Measurements from ENCODE around the gene ASB6.

ASB6 gene

DNA sequence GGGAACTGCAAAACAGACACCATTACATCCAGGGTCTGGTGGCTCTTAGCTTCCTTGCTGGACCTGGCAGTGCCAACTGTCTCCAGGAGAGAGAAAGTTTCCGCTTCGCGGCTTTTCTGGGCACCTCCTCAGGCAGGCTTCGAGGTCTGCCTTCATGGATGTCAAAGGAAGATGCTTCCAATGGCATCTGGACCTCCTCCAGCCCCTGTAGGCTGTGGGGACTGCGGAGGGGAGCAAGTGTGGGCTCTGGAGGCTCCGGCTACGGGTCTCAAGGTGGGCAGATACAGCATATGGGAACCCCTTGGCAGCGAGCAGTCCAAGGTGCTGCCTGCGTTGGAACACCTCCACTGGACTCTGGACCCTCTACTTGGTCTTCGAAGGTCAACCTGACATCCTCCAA is 27.0 kb downstream of the ASB6 start:
- H2AFZ ChIP-seq (ENCODE audit: low read length): no peak overlapping the region
- H3K27me3 ChIP-seq (ENCODE audit: control insufficient read depth in 3 of 3, insufficient read depth in 3 of 3, low read depth in 1 of 3, low read length in 3 of 3): peaks cover 0 to 10% (median 0%) of the 10 kb centered on the region in 3 experiments
- H3K4me3 ChIP-seq (ENCODE audit: low read length in 2 of 2): no peak overlapping the region
- no peak overlapping the region for H3K18ac ChIP-seq (ENCODE audit: low read length)
- peak overlapping the region; percentile 90 for H2AK5ac ChIP-seq (ENCODE audit: low read depth, low read length)
- H4K8ac ChIP-seq (ENCODE audit: low read depth, low read length): no peak overlapping the region
- H3K14ac ChIP-seq (ENCODE audit: low read length): no peak overlapping the region
- no peak overlapping the region for H3K23ac ChIP-seq (ENCODE audit: low read depth, low read length, poor library complexity)
- no peak overlapping the region for H3K9ac ChIP-seq (ENCODE audit: low read depth, low read length, poor library complexity)
- no CpG with 5 or more reads among the region's 10 CpGs for WGBS, 2 donors (ENCODE audit: extremely low coverage in 2 of 2, insufficient read length in 2 of 2, insufficient replicate concordance in 1 of 2)
- H3K9me3 ChIP-seq (replicated peaks in 1 of 2; ENCODE audit: control insufficient read depth in 2 of 2, insufficient read depth in 1 of 2, low read depth in 1 of 2, low read length in 2 of 2): peaks cover 0 to 5% of the 10 kb centered on the region in 2 donors
- no peak for DNase-seq (ENCODE audit: low spot score)
- no peak overlapping the region for H3K4ac ChIP-seq (ENCODE audit: low read length)
- no peak overlapping the region for H3K4me2 ChIP-seq (ENCODE audit: insufficient read depth, low read length, poor library complexity, severe bottlenecking)
- no peak overlapping the region for H2BK5ac ChIP-seq (ENCODE audit: low read length)
- no peak overlapping the region for H3K27ac ChIP-seq (replicated peaks; ENCODE audit: low read length)
- H3K36me3 ChIP-seq (replicated peaks in 1 of 2; ENCODE audit: control insufficient read depth in 2 of 2, insufficient read depth in 2 of 2, low read length in 2 of 2): no peaks in the 10 kb centered on the region
- peak overlapping the region; percentile 46 for H4K91ac ChIP-seq (ENCODE audit: low read depth, low read length, poor library complexity)
- peak overlapping the region; percentile 73 for H2BK12ac ChIP-seq (ENCODE audit: low read length)
- H2BK15ac ChIP-seq (ENCODE audit: low read length): peak overlapping the region; percentile 77
- peaks cover 13 to 22% of the 10 kb centered on the region in 2 donors for H3K4me1 ChIP-seq (ENCODE audit: control insufficient read depth in 2 of 2, insufficient read depth in 1 of 2, low read depth in 1 of 2, low read length in 2 of 2)
- H3K79me1 ChIP-seq (ENCODE audit: low read depth, low read length): no peaks in the 10 kb centered on the region
- no peak overlapping the region for H2BK120ac ChIP-seq (ENCODE audit: low read depth, low read length)

DNA sequence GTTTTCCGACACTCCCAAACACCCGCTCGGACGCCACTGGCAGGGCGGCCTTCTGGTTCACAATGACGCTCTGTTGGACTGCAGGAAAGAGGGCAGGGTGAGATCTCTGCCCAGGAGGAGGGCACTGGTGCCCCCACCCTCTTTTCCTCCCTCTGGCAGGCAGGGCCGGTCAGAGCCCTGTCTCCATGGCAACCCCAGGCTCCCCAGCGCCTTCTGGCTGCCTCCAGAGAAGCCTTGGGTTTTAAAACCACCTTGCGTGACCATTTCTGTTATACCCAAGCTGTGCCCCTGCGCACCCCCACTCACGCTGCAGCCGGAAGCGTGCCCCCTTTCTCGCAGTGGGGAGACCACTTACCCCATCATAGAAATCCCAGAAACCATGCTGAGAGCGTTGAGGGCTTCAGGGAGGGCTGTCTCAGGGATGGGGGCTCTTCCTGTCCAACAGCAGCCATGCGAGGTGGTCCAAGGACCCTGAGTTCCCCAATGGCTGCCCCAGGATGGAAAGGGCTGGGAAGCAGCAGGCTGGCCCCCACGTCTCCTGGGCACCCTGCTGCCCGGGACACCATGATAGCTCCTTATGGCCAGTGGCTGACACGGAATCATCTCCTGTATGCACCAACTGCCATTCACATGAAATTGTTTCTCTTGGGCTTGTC is 28.3 kb downstream of the ASB6 start:
- peak overlapping the region; percentile 92 for H2BK120ac ChIP-seq (ENCODE audit: low read depth, low read length)
- peak overlapping the region; percentile 6 for H2AK5ac ChIP-seq (ENCODE audit: low read depth, low read length)
- peak overlapping the region; percentile 60 for H2AFZ ChIP-seq (ENCODE audit: low read length)
- no peak overlapping the region for H3K9ac ChIP-seq (ENCODE audit: low read depth, low read length, poor library complexity)
- no peak overlapping the region for H3K14ac ChIP-seq (ENCODE audit: low read length)
- no peaks in the 10 kb centered on the region for H3K9me3 ChIP-seq (replicated peaks in 1 of 2; ENCODE audit: control insufficient read depth in 2 of 2, insufficient read depth in 1 of 2, low read depth in 1 of 2, low read length in 2 of 2)
- no peak overlapping the region for H3K4me3 ChIP-seq (ENCODE audit: low read length in 2 of 2)
- H3K27ac ChIP-seq (replicated peaks; ENCODE audit: low read length): no peak overlapping the region
- peaks cover 18 to 31% of the 10 kb centered on the region in 2 donors for H3K4me1 ChIP-seq (ENCODE audit: control insufficient read depth in 2 of 2, insufficient read depth in 1 of 2, low read depth in 1 of 2, low read length in 2 of 2)
- DNase-seq (ENCODE audit: low spot score): no peak
- H3K4me2 ChIP-seq (ENCODE audit: insufficient read depth, low read length, poor library complexity, severe bottlenecking): no peak overlapping the region
- no peak overlapping the region for H3K23ac ChIP-seq (ENCODE audit: low read depth, low read length, poor library complexity)
- peak overlapping the region; percentile 78 for H2BK15ac ChIP-seq (ENCODE audit: low read length)
- peak overlapping the region; percentile 87 for H3K18ac ChIP-seq (ENCODE audit: low read length)
- no peaks in the 10 kb centered on the region for H3K79me1 ChIP-seq (ENCODE audit: low read depth, low read length)
- H3K36me3 ChIP-seq (replicated peaks in 1 of 2; ENCODE audit: control insufficient read depth in 2 of 2, insufficient read depth in 2 of 2, low read length in 2 of 2): no peaks in the 10 kb centered on the region
- no peak overlapping the region for H4K91ac ChIP-seq (ENCODE audit: low read depth, low read length, poor library complexity)
- no peak overlapping the region for H3K4ac ChIP-seq (ENCODE audit: low read length)
- WGBS, 2 donors (ENCODE audit: extremely low coverage in 2 of 2, insufficient read length in 2 of 2, insufficient replicate concordance in 1 of 2): no CpG with 5 or more reads among the region's 19 CpGs
- no peaks in the 10 kb centered on the region for H3K27me3 ChIP-seq (ENCODE audit: control insufficient read depth in 3 of 3, insufficient read depth in 3 of 3, low read depth in 1 of 3, low read length in 3 of 3)
- H4K8ac ChIP-seq (ENCODE audit: low read depth, low read length): no peak overlapping the region
- H2BK5ac ChIP-seq (ENCODE audit: low read length): no peak overlapping the region
- no peak overlapping the region for H2BK12ac ChIP-seq (ENCODE audit: low read length)

DNA sequence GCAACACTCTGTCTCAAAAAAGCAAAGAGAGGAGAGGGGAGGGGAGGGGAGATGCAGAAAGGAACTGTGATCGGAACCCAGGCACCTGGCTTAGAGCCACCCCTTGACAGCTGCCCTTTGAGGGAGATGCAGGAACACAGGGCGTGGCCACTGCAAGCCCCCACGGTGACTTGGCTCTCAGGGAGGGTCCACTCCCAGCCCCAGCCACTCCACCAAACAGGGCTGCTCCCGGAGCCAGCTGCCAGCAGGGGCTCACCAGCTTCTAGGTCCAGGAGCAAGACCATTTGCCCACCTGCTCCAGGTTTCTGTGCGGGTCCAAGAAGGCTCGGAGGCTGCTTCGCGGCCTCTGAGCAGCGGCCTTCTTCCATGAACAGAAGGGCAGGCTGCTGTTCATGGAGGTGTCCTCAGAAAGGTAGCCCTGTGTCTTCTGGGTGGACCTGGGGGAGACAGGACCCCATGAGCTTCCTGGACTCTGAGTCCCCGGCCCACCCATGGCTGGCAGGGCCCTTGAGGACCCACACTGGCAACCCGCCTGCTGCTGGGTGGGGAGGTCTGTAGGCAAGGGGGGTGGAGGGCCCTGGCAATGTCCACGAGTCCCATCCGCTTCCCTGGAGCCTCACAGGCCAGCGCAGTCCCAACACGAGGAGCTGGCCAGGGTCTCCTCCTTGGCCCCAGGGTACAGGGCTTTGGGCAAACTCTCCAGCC is 29.0 kb downstream of the ASB6 start:
- no peak overlapping the region for H2BK12ac ChIP-seq (ENCODE audit: low read length)
- no peak overlapping the region for H3K27ac ChIP-seq (replicated peaks; ENCODE audit: low read length)
- no peak overlapping the region for H3K4me2 ChIP-seq (ENCODE audit: insufficient read depth, low read length, poor library complexity, severe bottlenecking)
- peak overlapping the region; percentile 37 for H3K23ac ChIP-seq (ENCODE audit: low read depth, low read length, poor library complexity)
- no peak for DNase-seq (ENCODE audit: low spot score)
- no peaks in the 10 kb centered on the region for H3K9me3 ChIP-seq (replicated peaks in 1 of 2; ENCODE audit: control insufficient read depth in 2 of 2, insufficient read depth in 1 of 2, low read depth in 1 of 2, low read length in 2 of 2)
- peak overlapping the region; percentile 90 for H3K18ac ChIP-seq (ENCODE audit: low read length)
- H2BK120ac ChIP-seq (ENCODE audit: low read depth, low read length): peak overlapping the region; percentile 92
- no peak overlapping the region for H3K4ac ChIP-seq (ENCODE audit: low read length)
- no peak overlapping the region for H3K9ac ChIP-seq (ENCODE audit: low read depth, low read length, poor library complexity)
- H3K36me3 ChIP-seq (replicated peaks in 1 of 2; ENCODE audit: control insufficient read depth in 2 of 2, insufficient read depth in 2 of 2, low read length in 2 of 2): no peaks in the 10 kb centered on the region
- no peak overlapping the region for H2BK5ac ChIP-seq (ENCODE audit: low read length)
- H3K14ac ChIP-seq (ENCODE audit: low read length): peak overlapping the region; percentile 57
- no peak overlapping the region for H4K8ac ChIP-seq (ENCODE audit: low read depth, low read length)
- no peaks in the 10 kb centered on the region for H3K79me1 ChIP-seq (ENCODE audit: low read depth, low read length)
- H3K4me3 ChIP-seq (ENCODE audit: low read length in 2 of 2): peak overlapping the region in 1 of 2 donors; percentile 28
- peak overlapping the region; percentile 60 for H2AFZ ChIP-seq (ENCODE audit: low read length)
- peaks cover 18 to 31% of the 10 kb centered on the region in 2 donors for H3K4me1 ChIP-seq (ENCODE audit: control insufficient read depth in 2 of 2, insufficient read depth in 1 of 2, low read depth in 1 of 2, low read length in 2 of 2)
- H2AK5ac ChIP-seq (ENCODE audit: low read depth, low read length): peak overlapping the region; percentile 6
- H3K27me3 ChIP-seq (ENCODE audit: control insufficient read depth in 3 of 3, insufficient read depth in 3 of 3, low read depth in 1 of 3, low read length in 3 of 3): no peaks in the 10 kb centered on the region
- H2BK15ac ChIP-seq (ENCODE audit: low read length): peak overlapping the region; percentile 78
- no CpG with 5 or more reads among the region's 15 CpGs for WGBS, 2 donors (ENCODE audit: extremely low coverage in 2 of 2, insufficient read length in 2 of 2, insufficient replicate concordance in 1 of 2)
- H4K91ac ChIP-seq (ENCODE audit: low read depth, low read length, poor library complexity): no peak overlapping the region

DNA sequence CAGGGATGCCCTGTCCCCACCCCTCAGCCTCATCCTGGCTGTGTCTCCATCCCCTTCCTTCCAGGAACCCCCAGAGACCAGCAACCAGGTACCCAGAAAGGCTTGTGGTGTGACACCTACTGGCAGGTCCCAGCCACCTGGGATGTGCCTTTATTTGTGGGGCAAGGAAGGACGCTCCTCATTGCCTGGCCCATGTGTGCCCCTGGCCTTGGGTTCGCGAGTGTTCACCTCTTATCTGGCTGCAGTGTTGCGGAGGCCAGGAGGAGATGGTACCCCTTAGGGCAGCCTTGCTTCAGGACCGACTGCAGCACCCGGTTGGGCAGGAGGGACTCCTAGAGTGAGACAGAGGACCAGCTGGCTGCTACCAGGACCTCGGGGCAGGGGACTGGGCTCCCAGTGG is 29.8 kb downstream of the ASB6 start:
- Histone ChIP-seq H2BK15ac (ENCODE audit: low read length) (no peak overlapping the region), H3K4me1 (ENCODE audit: control insufficient read depth in 2 of 2, insufficient read depth in 1 of 2, low read depth in 1 of 2, low read length in 2 of 2) (peaks cover 22 to 38% of the 10 kb centered on the region in 2 donors), H3K9me3 (replicated peaks in 1 of 2; ENCODE audit: control insufficient read depth in 2 of 2, insufficient read depth in 1 of 2, low read depth in 1 of 2, low read length in 2 of 2) (no peaks in the 10 kb centered on the region), H3K14ac (ENCODE audit: low read length) (no peak overlapping the region), H2BK12ac (ENCODE audit: low read length) (peak overlapping the region; percentile 76), H3K18ac (ENCODE audit: low read length) (no peak overlapping the region), H3K27ac (replicated peaks; ENCODE audit: low read length) (no peak overlapping the region), H3K4ac (ENCODE audit: low read length) (no peak overlapping the region), H2BK5ac (ENCODE audit: low read length) (no peak overlapping the region), H4K91ac (ENCODE audit: low read depth, low read length, poor library complexity) (no peak overlapping the region), H3K4me2 (ENCODE audit: insufficient read depth, low read length, poor library complexity, severe bottlenecking) (no peak overlapping the region), H2BK120ac (ENCODE audit: low read depth, low read length) (no peak overlapping the region), H2AFZ (ENCODE audit: low read length) (no peak overlapping the region), H2AK5ac (ENCODE audit: low read depth, low read length) (peak overlapping the region; percentile 23), H3K27me3 (ENCODE audit: control insufficient read depth in 3 of 3, insufficient read depth in 3 of 3, low read depth in 1 of 3, low read length in 3 of 3) (no peaks in the 10 kb centered on the region), H3K23ac (ENCODE audit: low read depth, low read length, poor library complexity) (no peak overlapping the region), H4K8ac (ENCODE audit: low read depth, low read length) (no peak overlapping the region), H3K9ac (ENCODE audit: low read depth, low read length, poor library complexity) (no peak overlapping the region), H3K36me3 (replicated peaks in 1 of 2; ENCODE audit: control insufficient read depth in 2 of 2, insufficient read depth in 2 of 2, low read length in 2 of 2) (no peaks in the 10 kb centered on the region), H3K79me1 (ENCODE audit: low read depth, low read length) (no peaks in the 10 kb centered on the region), H3K4me3 (ENCODE audit: low read length in 2 of 2) (no peak overlapping the region)
- no CpG with 5 or more reads among the region's 7 CpGs for WGBS, 2 donors (ENCODE audit: extremely low coverage in 2 of 2, insufficient read length in 2 of 2, insufficient replicate concordance in 1 of 2)
- no peak for DNase-seq (ENCODE audit: low spot score)
